HG03060 (cell line): ENCODE data around the gene TRPV4.
A peak's percentile ranks its signal among the peaks of the same experiment; 100 is the strongest.
"Not testable (repeated sequence)": the region's sequence is repeated elsewhere in the genome, so short reads cannot be mapped to it uniquely, and the experiment has no call there.

Experiments used
- ATAC-seq: cut with Tn5 transposase; IDR thresholded peaks from one replicate; pipeline ENCODE4 v1.9.1; 2021; ENCODE audit warnings: low read depth, moderate number of reproducible peaks; ENCODE audit not compliant: unreplicated experiment

TRPV4 gene

DNA sequence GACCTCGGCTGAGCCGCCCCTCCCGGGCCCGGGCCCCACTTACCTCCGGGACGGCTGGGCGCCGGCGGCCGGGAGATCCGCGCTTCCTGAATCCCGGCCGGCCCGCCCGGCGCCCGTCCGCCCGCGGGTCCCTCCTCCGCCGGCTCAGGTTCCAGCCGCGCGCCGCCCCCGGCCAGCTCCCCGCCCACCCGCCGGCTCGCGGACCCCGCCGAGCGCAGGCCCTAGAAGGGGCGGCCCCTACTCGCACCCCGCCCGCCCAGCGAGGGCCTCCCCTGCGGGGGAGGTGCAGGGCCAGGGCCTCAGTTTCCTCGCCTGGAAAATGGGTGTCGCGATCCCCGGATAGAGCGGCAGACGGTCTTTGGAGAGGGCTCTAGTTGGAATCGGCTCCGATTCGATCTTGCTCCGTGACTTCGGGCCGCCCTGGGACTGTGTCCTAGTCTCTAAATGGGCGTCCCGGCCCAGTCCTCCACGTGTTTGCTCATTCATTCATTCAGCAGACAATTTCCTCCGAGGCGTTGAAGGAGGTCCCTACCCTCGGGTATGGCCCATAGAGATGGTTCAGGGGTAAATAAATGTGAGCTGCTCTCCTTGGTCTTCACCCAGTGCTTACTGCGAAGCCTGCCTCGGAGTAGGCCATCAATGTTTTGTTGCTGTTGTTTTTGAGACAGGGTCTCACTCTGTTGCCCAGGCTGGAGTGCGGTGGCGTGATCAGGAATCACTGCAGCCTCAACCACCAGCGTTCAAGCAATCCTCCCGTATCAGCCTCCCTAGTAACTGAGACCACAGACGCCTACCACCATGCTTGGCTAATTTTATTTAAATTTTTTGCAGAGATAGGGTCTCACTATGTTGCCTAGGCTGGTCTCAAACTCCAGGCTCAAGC lies at the start of gene TRPV4:
Gene TRPV4 (minus strand): TSS at position 92 of the 883 bp plus-strand sequence. CDS start 18,602 bp downstream, outside the sequence.
- ATAC-seq: no peak

- ATAC-seq: no peak
Measured at GRCh38 chr12:109881752-109882151, 48.6 kb upstream of the TRPV4 start.

DNA sequence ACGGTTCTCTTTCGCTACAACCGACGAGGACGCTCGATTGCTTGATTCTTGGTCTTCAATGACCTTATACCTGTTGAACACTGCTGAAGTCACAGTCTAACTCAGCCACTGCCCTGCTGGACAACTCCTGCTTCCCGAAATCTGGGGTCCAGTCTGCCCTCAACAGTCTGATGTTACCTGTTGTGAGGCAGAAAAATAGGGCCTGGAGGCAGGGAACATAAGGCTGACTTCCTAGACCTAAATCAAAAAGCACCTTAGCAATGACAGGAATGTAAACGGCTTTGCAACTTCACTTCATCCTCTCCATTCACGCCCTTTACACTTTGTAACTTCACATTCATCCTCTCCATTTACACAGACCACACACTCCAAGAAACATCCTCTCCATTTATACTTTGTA lies 47.7 kb upstream of the TRPV4 start:
- ATAC-seq: no peak

DNA sequence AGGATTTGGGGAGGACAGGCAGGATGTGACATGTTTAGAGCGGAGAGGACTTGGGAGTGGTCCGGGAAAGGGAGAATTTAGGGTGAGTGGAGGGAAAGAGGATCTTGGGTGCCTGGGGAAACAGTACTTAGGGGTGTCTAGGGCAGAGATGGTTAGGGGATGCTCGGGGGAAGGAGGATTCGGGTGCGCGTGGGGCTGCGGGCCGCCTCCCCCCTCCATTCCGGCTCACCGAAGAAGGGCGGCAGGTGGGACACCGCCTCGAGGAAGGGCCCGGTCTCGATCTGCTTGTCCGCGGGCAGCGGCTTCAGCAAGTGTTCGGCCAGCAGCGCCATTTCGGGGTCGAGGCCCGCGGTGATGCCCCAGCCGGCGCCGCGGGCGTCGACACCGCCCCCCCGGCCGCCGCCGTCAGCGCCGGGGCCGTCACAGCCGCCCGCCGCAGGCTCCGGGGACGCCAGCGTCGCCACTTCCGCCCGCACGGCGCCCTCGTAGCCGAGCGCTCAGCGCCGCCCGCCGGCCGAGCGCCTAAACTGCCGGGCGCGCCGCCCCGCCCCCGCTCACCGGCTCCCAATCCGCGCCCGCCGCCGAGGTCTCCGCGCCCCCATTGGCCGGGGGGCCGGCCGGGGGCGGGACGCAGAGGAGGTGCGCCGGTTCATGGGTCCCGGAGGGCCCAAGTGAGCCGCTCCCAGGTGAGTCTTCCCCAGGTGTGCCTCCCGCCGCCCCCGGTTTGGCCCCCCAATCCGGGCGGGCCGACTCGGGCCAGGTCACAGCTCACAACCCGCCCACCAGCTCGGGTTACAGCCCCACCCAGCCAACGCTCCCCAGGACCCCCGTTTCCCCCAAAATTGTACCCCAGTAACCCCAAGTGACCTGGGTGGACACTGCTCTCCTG lies 47.1 kb upstream of the TRPV4 start, which contains the start of gene GLTP:
Gene GLTP (minus strand): TSS at position 499 of the 889 bp plus-strand sequence. CDS start 167 bp downstream, at position 332.
- ATAC-seq: peak; percentile 63

GRCh38 chr12:109879351-109880042 lies 46.3 kb upstream of the TRPV4 start:
- no peak for ATAC-seq

GRCh38 chr12:109878749-109879148 lies 45.6 kb upstream of the TRPV4 start:
- no peak for ATAC-seq

- ATAC-seq: no peak
Measured at GRCh38 chr12:109878247-109878625, 45.0 kb upstream of the TRPV4 start.

- ATAC-seq: no peak
Measured at GRCh38 chr12:109877504-109878246, 44.5 kb upstream of the TRPV4 start.

GRCh38 chr12:109876406-109876805 lies 43.2 kb upstream of the TRPV4 start:
- no peak for ATAC-seq

GRCh38 chr12:109875572-109876131 lies 42.5 kb upstream of the TRPV4 start:
- ATAC-seq: no peak

DNA sequence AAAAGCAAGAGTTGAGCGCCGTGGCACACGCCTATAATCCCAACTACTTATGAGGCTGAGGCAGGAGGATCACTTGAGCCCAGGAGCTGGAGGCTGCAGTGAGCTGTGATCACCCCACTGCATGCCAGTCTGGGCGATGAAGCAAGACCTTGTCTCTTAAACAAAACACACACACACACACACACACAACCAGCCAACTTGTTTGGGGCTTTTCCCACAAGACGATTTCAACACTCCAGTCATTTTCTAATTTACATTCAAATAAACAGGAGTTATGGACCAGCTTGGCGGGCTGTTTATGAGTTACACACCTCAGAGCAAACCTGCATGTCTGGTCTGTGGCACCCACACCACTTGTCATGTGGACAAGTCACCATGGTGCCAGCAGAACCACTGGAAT lies 40.5 kb upstream of the TRPV4 start:
- ATAC-seq: no peak

DNA sequence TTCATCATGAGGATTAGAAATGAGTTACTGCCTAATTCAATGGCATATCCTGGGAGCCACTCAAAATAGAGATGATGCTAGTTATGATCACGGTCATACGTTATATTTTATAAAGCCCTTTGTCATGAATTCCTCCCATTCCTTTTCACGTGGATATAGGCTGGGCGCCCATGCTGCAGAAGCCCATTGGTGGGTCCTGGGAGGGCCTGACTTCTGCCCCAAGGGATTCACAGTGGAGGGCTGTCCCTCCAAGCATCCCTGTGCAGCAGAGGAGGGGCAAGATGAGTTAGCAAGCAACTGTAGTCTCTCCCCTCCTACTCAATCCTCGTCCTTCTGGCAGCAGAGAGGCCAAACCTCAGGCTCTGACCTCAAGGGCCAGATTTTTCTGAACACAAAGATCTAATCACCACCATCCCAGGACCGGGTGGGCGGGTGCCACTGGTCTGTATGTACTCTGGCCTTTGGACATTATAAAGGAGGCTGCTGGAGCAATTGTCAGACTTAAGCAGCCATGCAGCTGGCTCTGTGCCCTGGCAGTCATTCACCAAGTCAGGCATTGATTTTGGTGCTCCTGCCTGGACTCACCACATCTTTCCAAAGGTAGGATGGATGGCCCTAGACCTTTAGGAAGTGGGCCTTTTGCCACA lies 38.6 kb upstream of the TRPV4 start:
- ATAC-seq: no peak

GRCh38 chr12:109870648-109871047 lies 37.5 kb upstream of the TRPV4 start:
- no peak for ATAC-seq

GRCh38 chr12:109868182-109869051 lies 35.2 kb upstream of the TRPV4 start:
- no peak for ATAC-seq

DNA sequence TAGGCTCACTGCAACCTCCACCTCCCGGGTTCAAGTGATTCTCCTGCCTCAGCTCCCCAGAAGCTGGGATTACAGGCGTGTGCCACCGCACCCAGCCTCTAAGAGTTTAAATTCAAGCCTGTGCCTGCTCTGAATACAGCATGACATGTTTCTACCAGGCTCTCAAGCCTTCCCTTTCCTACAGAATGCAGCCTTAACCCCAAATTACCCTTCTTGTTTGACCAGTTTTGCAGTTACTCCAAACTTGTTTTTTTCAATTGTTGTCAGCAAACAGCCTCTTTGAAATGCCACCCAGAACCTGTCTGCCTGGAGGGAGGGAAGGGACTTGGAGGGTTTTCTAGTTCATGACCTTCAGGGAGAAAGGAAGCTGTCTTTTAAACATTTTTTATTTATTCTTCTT lies 31.7 kb upstream of the TRPV4 start:
- no peak for ATAC-seq

GRCh38 chr12:109863847-109864712 lies 30.9 kb upstream of the TRPV4 start:
- ATAC-seq: no peak

GRCh38 chr12:109862491-109862890 lies 29.3 kb upstream of the TRPV4 start:
- ATAC-seq: not testable (repeated sequence)
